ENCODE data around the gene MZT2A.
"Not testable (repeated sequence)": the region's sequence is repeated elsewhere in the genome, so short reads cannot be mapped to it uniquely, and the experiment has no call there.

Gene MZT2A

GRCh38 chr2:131478074-131478849 is 13.9 kb downstream of the MZT2A start:
- H3K9ac ChIP-seq (ENCODE audit: low read length); H2AFZ ChIP-seq (ENCODE audit: low read depth, low read length); H3K4me3 ChIP-seq (ENCODE audit: low read length); H3K4me1 ChIP-seq (ENCODE audit: low read length); H3K4me2 ChIP-seq (ENCODE audit: low read length); H3K36me3 ChIP-seq (replicated peaks; ENCODE audit: low read depth, low read length); H3K9me3 ChIP-seq (ENCODE audit: insufficient read depth, low read length); H3K27me3 ChIP-seq (ENCODE audit: low read depth, low read length); H3K79me2 ChIP-seq (ENCODE audit: low read length); H4K20me1 ChIP-seq (ENCODE audit: insufficient read depth, low read length); H3K27ac ChIP-seq (ENCODE audit: low read length): not testable (repeated sequence)

- not testable (repeated sequence) for H3K9ac ChIP-seq (ENCODE audit: low read length); H3K9me3 ChIP-seq (ENCODE audit: insufficient read depth, low read length); H3K36me3 ChIP-seq (replicated peaks; ENCODE audit: low read depth, low read length); H2AFZ ChIP-seq (ENCODE audit: low read depth, low read length); H3K4me1 ChIP-seq (ENCODE audit: low read length); H3K27me3 ChIP-seq (ENCODE audit: low read depth, low read length); H3K4me2 ChIP-seq (ENCODE audit: low read length); H3K4me3 ChIP-seq (ENCODE audit: low read length); H3K27ac ChIP-seq (ENCODE audit: low read length); H3K79me2 ChIP-seq (ENCODE audit: low read length); H4K20me1 ChIP-seq (ENCODE audit: insufficient read depth, low read length)
Measured at GRCh38 chr2:131477227-131477626, 15.0 kb downstream of the MZT2A start.

GRCh38 chr2:131476363-131476762 is 15.8 kb downstream of the MZT2A start:
- H3K27ac ChIP-seq (ENCODE audit: low read length); H3K4me1 ChIP-seq (ENCODE audit: low read length); H3K4me2 ChIP-seq (ENCODE audit: low read length); H3K79me2 ChIP-seq (ENCODE audit: low read length); H4K20me1 ChIP-seq (ENCODE audit: insufficient read depth, low read length); H3K9me3 ChIP-seq (ENCODE audit: insufficient read depth, low read length); H3K36me3 ChIP-seq (replicated peaks; ENCODE audit: low read depth, low read length); H3K27me3 ChIP-seq (ENCODE audit: low read depth, low read length); H3K4me3 ChIP-seq (ENCODE audit: low read length); H2AFZ ChIP-seq (ENCODE audit: low read depth, low read length); H3K9ac ChIP-seq (ENCODE audit: low read length): not testable (repeated sequence)

- Histone ChIP-seq H3K4me3 (ENCODE audit: low read length) (no peak within 1 kb of the TSS), H3K27ac (ENCODE audit: low read length) (no peak within 1 kb of the TSS), H4K20me1 (ENCODE audit: insufficient read depth, low read length) (no peaks in the 10 kb centered on the region), H2AFZ (ENCODE audit: low read depth, low read length) (no peak within 1 kb of the TSS), H3K4me1 (ENCODE audit: low read length) (no peaks in the 10 kb centered on the region), H3K9ac (ENCODE audit: low read length) (no peak within 1 kb of the TSS), H3K27me3 (ENCODE audit: low read depth, low read length) (no peaks in the 10 kb centered on the region), H3K4me2 (ENCODE audit: low read length) (no peak within 1 kb of the TSS), H3K9me3 (ENCODE audit: insufficient read depth, low read length) (no peaks in the 10 kb centered on the region), H3K36me3 (replicated peaks; ENCODE audit: low read depth, low read length) (no peaks in the 10 kb centered on the region), H3K79me2 (ENCODE audit: low read length) (no peaks in the 10 kb centered on the region)
- TF ChIP-seq EZH2phosphoT487 (IDR thresholded peaks at IDR 0.05; ENCODE audit: low read depth) = no peak
- no peak for TF ChIP-seq CTCF (IDR thresholded peaks at IDR 0.05; ENCODE audit: low read depth, low read length)
Measured at GRCh38 chr2:131475831-131476230, 16.4 kb downstream of the MZT2A start, which contains the start of gene TUBA3D. Gene TUBA3D (plus strand): TSS chr2:131476119. CDS start chr2:131476200, 81 bp downstream.

GRCh38 chr2:131473266-131473665 is 18.9 kb downstream of the MZT2A start:
- H3K27me3 ChIP-seq (ENCODE audit: low read depth, low read length); H3K9me3 ChIP-seq (ENCODE audit: insufficient read depth, low read length); H3K79me2 ChIP-seq (ENCODE audit: low read length); H4K20me1 ChIP-seq (ENCODE audit: insufficient read depth, low read length); H3K4me3 ChIP-seq (ENCODE audit: low read length); H3K27ac ChIP-seq (ENCODE audit: low read length); H3K4me2 ChIP-seq (ENCODE audit: low read length); H2AFZ ChIP-seq (ENCODE audit: low read depth, low read length); H3K9ac ChIP-seq (ENCODE audit: low read length); H3K4me1 ChIP-seq (ENCODE audit: low read length); H3K36me3 ChIP-seq (replicated peaks; ENCODE audit: low read depth, low read length): not testable (repeated sequence)

GRCh38 chr2:131471624-131472023 is 20.6 kb downstream of the MZT2A start:
- H3K27me3 ChIP-seq (ENCODE audit: low read depth, low read length); H3K4me3 ChIP-seq (ENCODE audit: low read length); H4K20me1 ChIP-seq (ENCODE audit: insufficient read depth, low read length); H2AFZ ChIP-seq (ENCODE audit: low read depth, low read length); H3K27ac ChIP-seq (ENCODE audit: low read length); H3K9me3 ChIP-seq (ENCODE audit: insufficient read depth, low read length); H3K36me3 ChIP-seq (replicated peaks; ENCODE audit: low read depth, low read length); H3K9ac ChIP-seq (ENCODE audit: low read length); H3K4me1 ChIP-seq (ENCODE audit: low read length); H3K4me2 ChIP-seq (ENCODE audit: low read length); H3K79me2 ChIP-seq (ENCODE audit: low read length): not testable (repeated sequence)

GRCh38 chr2:131470944-131471343 is 21.3 kb downstream of the MZT2A start:
- H3K4me3 ChIP-seq (ENCODE audit: low read length); H3K9ac ChIP-seq (ENCODE audit: low read length); H3K4me2 ChIP-seq (ENCODE audit: low read length); H3K4me1 ChIP-seq (ENCODE audit: low read length); H3K79me2 ChIP-seq (ENCODE audit: low read length); H3K27me3 ChIP-seq (ENCODE audit: low read depth, low read length); H3K36me3 ChIP-seq (replicated peaks; ENCODE audit: low read depth, low read length); H3K9me3 ChIP-seq (ENCODE audit: insufficient read depth, low read length); H3K27ac ChIP-seq (ENCODE audit: low read length); H2AFZ ChIP-seq (ENCODE audit: low read depth, low read length); H4K20me1 ChIP-seq (ENCODE audit: insufficient read depth, low read length): not testable (repeated sequence)

- H3K9ac ChIP-seq (ENCODE audit: low read length); H3K27me3 ChIP-seq (ENCODE audit: low read depth, low read length); H3K4me1 ChIP-seq (ENCODE audit: low read length); H4K20me1 ChIP-seq (ENCODE audit: insufficient read depth, low read length); H3K27ac ChIP-seq (ENCODE audit: low read length); H2AFZ ChIP-seq (ENCODE audit: low read depth, low read length); H3K4me3 ChIP-seq (ENCODE audit: low read length); H3K4me2 ChIP-seq (ENCODE audit: low read length); H3K36me3 ChIP-seq (replicated peaks; ENCODE audit: low read depth, low read length); H3K79me2 ChIP-seq (ENCODE audit: low read length); H3K9me3 ChIP-seq (ENCODE audit: insufficient read depth, low read length): not testable (repeated sequence)
Measured at GRCh38 chr2:131467722-131468121, 24.5 kb downstream of the MZT2A start.

- not testable (repeated sequence) for H3K9me3 ChIP-seq (ENCODE audit: insufficient read depth, low read length); H3K27ac ChIP-seq (ENCODE audit: low read length); H3K4me1 ChIP-seq (ENCODE audit: low read length); H3K36me3 ChIP-seq (replicated peaks; ENCODE audit: low read depth, low read length); H3K4me3 ChIP-seq (ENCODE audit: low read length); H3K79me2 ChIP-seq (ENCODE audit: low read length); H4K20me1 ChIP-seq (ENCODE audit: insufficient read depth, low read length); H2AFZ ChIP-seq (ENCODE audit: low read depth, low read length); H3K27me3 ChIP-seq (ENCODE audit: low read depth, low read length); H3K4me2 ChIP-seq (ENCODE audit: low read length); H3K9ac ChIP-seq (ENCODE audit: low read length)
Measured at GRCh38 chr2:131454914-131455313, 37.3 kb downstream of the MZT2A start.
